Upper lobe of left lung (tissue), 4 donors: ENCODE measurements around the gene LEP.

Source experiments
- CTCF ChIP-seq, 6 experiments: fragments of 450-650 bp in 4 of 6; fragments of 200-600 bp in 2 of 6; sonication (generic) in 2 of 6; IDR thresholded peaks; one replicate each; pipeline ENCODE4 v1.5.1; 2016 to 2019; ENCODE audit warnings: antibody characterized with exemption in 6 of 6
- POLR2A ChIP-seq, 4 donors: fragments of 450-650 bp; IDR thresholded peaks; one replicate each; pipeline ENCODE4 v1.5.1; 2016 to 2017; ENCODE audit warnings: antibody characterized with exemption in 4 of 4, mild to moderate bottlenecking in 2 of 4

- no peak for TF ChIP-seq CTCF (IDR thresholded peaks at IDR 0.05)
- TF ChIP-seq POLR2A (IDR thresholded peaks at IDR 0.05): no peak
Observed at GRCh38 chr7:128244861-128245260, 3.8 kb downstream of the LEP start.
